H1 (cell line): ENCODE results near the gene BUD23. TPM values are rescaled to one million over a fixed set of nuclear protein-coding genes. Genes with fewer than 3 reads are reported as not detected.

Experiments used
- CTCF ChIA-PET: fragments of 300-600 bp; sonication (Branson Sonifier 250); formaldehyde crosslinking; loops from one replicate; lab custom pipeline; 2021; ENCODE audit not compliant: partially characterized antibody; lab: Charles Lee
- POLR2A ChIA-PET: fragments of 300-600 bp; sonication (Branson Sonifier 250); formaldehyde crosslinking; loops from one replicate; lab custom pipeline; 2021; ENCODE audit warnings: inconsistent platforms; ENCODE audit not compliant: partially characterized antibody; lab: Charles Lee
- DNase-seq, 2 experiments: peaks; one replicate each; pipeline versions ENCODE4 v3.0.0 to v3.0.0-alpha.2; 2010 to 2022; ENCODE audit warnings: low spot score in 2 of 2, low read depth in 1 of 2, mixed read lengths in 1 of 2
- FAIRE-seq: peaks from 2 replicates; lab custom pipeline; 2011; peaks lifted over from hg19 to GRCh38; lab: Jason Lieb, UNC
- H2AFZ ChIP-seq: 2 replicates; pipeline ENCODE4 v1.8.1; 2012; ENCODE audit warnings: low read length, inconsistent platforms
- H2AK5ac ChIP-seq: 2 replicates; pipeline ENCODE4 v1.6.1; 2013; ENCODE audit warnings: low read depth, low read length
- H2BK120ac ChIP-seq: replicated peaks from 2 replicates; pipeline ENCODE3; 2013; ENCODE audit warnings: low read depth, low read length, inconsistent platforms
- H2BK12ac ChIP-seq: 2 replicates; pipeline ENCODE4 v1.6.1; 2013; ENCODE audit warnings: low read depth, low read length
- H2BK15ac ChIP-seq: 2 replicates; pipeline ENCODE4 v1.6.1; 2013; ENCODE audit warnings: low read length
- H2BK20ac ChIP-seq: 2 replicates; pipeline ENCODE4 v1.6.1; 2013; ENCODE audit warnings: low read length
- H2BK5ac ChIP-seq: 2 replicates; pipeline ENCODE4 v1.6.1; 2013; ENCODE audit warnings: low read depth, low read length
- H3K14ac ChIP-seq: 2 replicates; pipeline ENCODE4 v1.6.1; 2013; ENCODE audit warnings: inconsistent platforms; ENCODE audit not compliant: insufficient read length
- H3K18ac ChIP-seq: 2 replicates; pipeline ENCODE4 v1.6.1; 2013; ENCODE audit warnings: low read length; ENCODE audit errors: extremely low read depth
- H3K23ac ChIP-seq: 2 replicates; pipeline ENCODE4 v1.6.1; 2013; ENCODE audit warnings: inconsistent platforms; ENCODE audit not compliant: insufficient read length
- H3K23me2 ChIP-seq: 2 replicates; pipeline ENCODE4 v1.6.1; 2013; ENCODE audit warnings: low read depth, low read length
- H3K27ac ChIP-seq: 2 replicates; pipeline ENCODE4 v1.6.1; 2011; ENCODE audit warnings: low read depth, low read length, inconsistent platforms
- H3K27me3 ChIP-seq, 4 experiments: replicated peaks in 1 of 4; 1 replicate in 1 of 4; 2 replicates in 3 of 4; pipeline versions ENCODE4 v1.6.1 to v1.8.1; 2011 to 2013; ENCODE audit warnings: low read length in 3 of 4, mild to moderate bottlenecking in 3 of 4, inconsistent platforms in 2 of 4, mixed read lengths in 2 of 4, moderate library complexity in 1 of 4; ENCODE audit not compliant: control insufficient read depth in 3 of 4, insufficient read depth in 3 of 4; ENCODE audit errors: extremely low read depth in 1 of 4
- H3K36me3 ChIP-seq, 4 experiments: 2 replicates each; pipeline versions ENCODE4 v1.6.1 to v1.8.1; 2011 to 2013; ENCODE audit warnings: mild to moderate bottlenecking in 4 of 4, low read length in 3 of 4, moderate library complexity in 2 of 4, control low read depth in 1 of 4, inconsistent platforms in 1 of 4; ENCODE audit not compliant: insufficient read depth in 4 of 4, control insufficient read depth in 2 of 4
- H3K4ac ChIP-seq: replicated peaks from 2 replicates; pipeline ENCODE3; 2013; ENCODE audit warnings: low read length, low read depth, mixed read lengths, inconsistent platforms; ENCODE audit not compliant: insufficient read length
- H3K4me1 ChIP-seq, 4 experiments: replicated peaks in 1 of 4; 1 replicate in 1 of 4; 2 replicates in 3 of 4; pipeline versions ENCODE4 v1.6.1 to v1.8.1; 2011 to 2013; ENCODE audit warnings: low read length in 3 of 4, inconsistent platforms in 2 of 4, mixed read lengths in 1 of 4; ENCODE audit not compliant: insufficient read depth in 4 of 4, control insufficient read depth in 3 of 4
- H3K4me2 ChIP-seq, 2 experiments: 2 replicates each; pipeline versions ENCODE4 v1.6.1 to v1.8.1; 2011 to 2013; ENCODE audit warnings: low read depth in 2 of 2, low read length in 2 of 2, control low read depth in 1 of 2, inconsistent platforms in 1 of 2, mild to moderate bottlenecking in 1 of 2; ENCODE audit not compliant: insufficient read depth in 1 of 2
- H3K4me3 ChIP-seq, 4 experiments: fragments of 200-600, 300-600 bp in 1 of 4; sonication (generic), shearing (Covaris generic), sonication (Bioruptor Twin) in 1 of 4; 2 replicates each; pipeline versions ENCODE4 v1.5.1 to v1.8.1; 2011 to 2016; ENCODE audit warnings: low read length in 4 of 4, low read depth in 3 of 4, control low read depth in 2 of 4, inconsistent platforms in 2 of 4, mild to moderate bottlenecking in 2 of 4, mixed read lengths in 1 of 4, moderate library complexity in 1 of 4; ENCODE audit not compliant: insufficient read depth in 2 of 4; ENCODE audit errors: extremely low read depth in 1 of 4
- H3K56ac ChIP-seq: replicated peaks from 2 replicates; pipeline ENCODE3; 2013; ENCODE audit warnings: low read depth, mild to moderate bottlenecking, mixed read lengths, low read length, inconsistent platforms; ENCODE audit not compliant: insufficient read length
- H3K79me1 ChIP-seq: 2 replicates; pipeline ENCODE4 v1.6.1; 2013; ENCODE audit warnings: low read depth, low read length, control low read depth
- H3K79me2 ChIP-seq, 2 experiments: 2 replicates each; pipeline versions ENCODE4 v1.6.1 to v1.8.1; 2012 to 2013; ENCODE audit warnings: low read length in 2 of 2, mild to moderate bottlenecking in 2 of 2, inconsistent platforms in 1 of 2; ENCODE audit not compliant: insufficient read depth in 2 of 2, control insufficient read depth in 1 of 2
- H3K9ac ChIP-seq, 4 experiments: replicated peaks in 1 of 4; 1 replicate in 1 of 4; 2 replicates in 3 of 4; pipeline versions ENCODE4 v1.6.1 to v1.8.1; 2011 to 2013; ENCODE audit warnings: low read depth in 3 of 4, low read length in 3 of 4, control low read depth in 2 of 4, mild to moderate bottlenecking in 2 of 4, moderate library complexity in 2 of 4, inconsistent platforms in 1 of 4; ENCODE audit errors: extremely low read depth in 1 of 4
- H3K9me3 ChIP-seq, 2 experiments: 2 replicates each; pipeline versions ENCODE4 v1.6.1 to v1.8.1; 2012 to 2013; ENCODE audit warnings: mild to moderate bottlenecking in 2 of 2, moderate library complexity in 2 of 2, control low read depth in 1 of 2, inconsistent platforms in 1 of 2, low read depth in 1 of 2, low read length in 1 of 2, mixed read lengths in 1 of 2; ENCODE audit not compliant: insufficient read depth in 2 of 2
- H4K20me1 ChIP-seq, 2 experiments: replicated peaks in 1 of 2; 2 replicates each; pipeline versions ENCODE3 to v1.8.1; 2011 to 2013; ENCODE audit warnings: inconsistent platforms in 2 of 2, low read length in 2 of 2, mild to moderate bottlenecking in 1 of 2; ENCODE audit not compliant: insufficient read depth in 2 of 2, control insufficient read depth in 1 of 2
- H4K5ac ChIP-seq: 2 replicates; pipeline ENCODE4 v1.6.1; 2013; ENCODE audit warnings: low read length, low read depth, mixed read lengths, inconsistent platforms; ENCODE audit not compliant: insufficient read length
- H4K8ac ChIP-seq: 2 replicates; pipeline ENCODE4 v1.8.0; 2013; ENCODE audit warnings: mild to moderate bottlenecking, moderate library complexity, low read length, inconsistent platforms; ENCODE audit not compliant: insufficient read depth; ENCODE audit errors: extremely low read depth
- H4K91ac ChIP-seq: replicated peaks from 2 replicates; pipeline ENCODE3; 2013; ENCODE audit warnings: low read length, mixed read lengths, inconsistent platforms; ENCODE audit not compliant: insufficient read length
- ASH2L ChIP-seq: fragments of 200-600, 300-600 bp; sonication (generic); IDR thresholded peaks from one replicate; pipeline ENCODE4 v1.7.1; 2017; ENCODE audit warnings: low read length
- BACH1 ChIP-seq: IDR thresholded peaks from 2 replicates; pipeline ENCODE4 v1.6.1; 2012; ENCODE audit warnings: low read length, improper control_type of control experiment
- EGR1 ChIP-seq: IDR thresholded peaks from 2 replicates; pipeline ENCODE4 v1.6.1; 2011; ENCODE audit warnings: low read depth, low read length, borderline replicate concordance
- EP300 ChIP-seq, 2 experiments: IDR thresholded peaks; 1 replicate in 1 of 2; 2 replicates in 1 of 2; pipeline ENCODE4 v1.6.1; 2011 to 2012; ENCODE audit warnings: low read depth in 2 of 2, low read length in 2 of 2, mild to moderate bottlenecking in 2 of 2, borderline replicate concordance in 1 of 2, inconsistent platforms in 1 of 2, moderate library complexity in 1 of 2
- GABPA ChIP-seq: IDR thresholded peaks from 2 replicates; pipeline ENCODE4 v1.6.1; 2011; ENCODE audit warnings: mild to moderate bottlenecking, low read length, moderate library complexity, borderline replicate concordance; ENCODE audit not compliant: insufficient read depth
- HDAC2 ChIP-seq, 2 experiments: fragments of 300-600 bp in 1 of 2; sonication (generic) in 1 of 2; IDR thresholded peaks; 2 replicates each; pipeline ENCODE4 v1.6.1; 2011 to 2012; ENCODE audit warnings: low read depth in 2 of 2, low read length in 2 of 2, mild to moderate bottlenecking in 2 of 2, moderate library complexity in 2 of 2, borderline replicate concordance in 1 of 2, inconsistent platforms in 1 of 2
- JUND ChIP-seq: IDR thresholded peaks from 2 replicates; pipeline ENCODE4 v1.6.1; 2011; ENCODE audit warnings: mild to moderate bottlenecking, improper control_type of control experiment, low read length
- KDM5A ChIP-seq: fragments of 200-600 bp; IDR thresholded peaks from 2 replicates; pipeline ENCODE4 v1.7.1; 2012; ENCODE audit warnings: mild to moderate bottlenecking, low read length, inconsistent platforms, mixed read lengths
- SAP30 ChIP-seq: fragments of 300-600 bp; sonication (generic); IDR thresholded peaks from 2 replicates; pipeline ENCODE4 v1.7.1; 2012; ENCODE audit warnings: low read length, moderate library complexity, mild to moderate bottlenecking, inconsistent platforms; ENCODE audit not compliant: insufficient read depth, insufficient replicate concordance
- SIN3A ChIP-seq, 2 experiments: IDR thresholded peaks in 1 of 2; conservative IDR thresholded peaks in 1 of 2; 2 replicates each; pipeline ENCODE4 v1.6.1; 2011 to 2012; ENCODE audit warnings: low read length in 2 of 2, improper control_type of control experiment in 1 of 2, low read depth in 1 of 2, mild to moderate bottlenecking in 1 of 2
- TAF7 ChIP-seq: optimal IDR thresholded peaks from 2 replicates; pipeline ENCODE3; 2011; ENCODE audit warnings: low read depth, mild to moderate bottlenecking, inconsistent platforms, low read length, moderate library complexity, borderline replicate concordance
- TBP ChIP-seq: IDR thresholded peaks from 2 replicates; pipeline ENCODE4 v1.6.1; 2011; ENCODE audit warnings: low read depth, low read length, improper control_type of control experiment
- WGBS, 2 experiments: shearing (Covaris generic) in 1 of 2; methylation state at CpG; one replicate each; pipeline versions ENCODE4 v1.1.6 to v1.1.7; 2013 to 2015; ENCODE audit warnings: low lambda C conversion rate in 2 of 2, mixed read lengths in 2 of 2, inconsistent platforms in 1 of 2, low coverage in 1 of 2, missing lambda C conversion rate in 1 of 2; ENCODE audit not compliant: insufficient replicate concordance in 2 of 2, insufficient coverage in 1 of 2, insufficient read length in 1 of 2; ENCODE audit errors: extremely low coverage in 1 of 2, missing lambda C conversion rate in 1 of 2; 5-methylcytosine and 5-hydroxymethylcytosine counted together
- polyA plus RNA-seq, 7 experiments: library from polyadenylated mRNA; depleted of rRNA in 3 of 7; stranded (reverse) in 5 of 7; unstranded in 2 of 7; fragments of >200 nt in 5 of 7; fragments of 200-250 nt in 2 of 7; gene quantifications; 1 replicate in 5 of 7; 2 replicates in 1 of 7; 4 replicates in 1 of 7; pipeline versions ENCODE4 v1.2.1 to v1.2.3, GENCODE V29; 2011 to 2013; ENCODE audit warnings: missing spikeins in 2 of 7, mixed read lengths in 2 of 7
- total RNA-seq: library from RNA; stranded (reverse); fragmentation: NEBNext Ultra II Directional; extraction: Animal tissue kit (Norgen Biotek cat#: 25700); gene quantifications from 2 replicates; pipeline ENCODE4 v1.2.1, GENCODE V29; 2021

Gene BUD23
- total and polyA plus RNA-seq, 2 of the 8 experiments (the other 6 are each of a cell fraction or from before 2014, with no cell fraction given), result 72.3 to 78.4 TPM

GRCh38 chr7:73674468-73675124 is 8.8 kb upstream of the BUD23 start:
- FAIRE-seq (no peak), DNase-seq (no peak)
- Histone ChIP-seq H3K14ac (no peak overlapping the region), H3K23ac (no peak overlapping the region), H2BK20ac (no peak overlapping the region), H4K5ac (no peak overlapping the region), H3K9me3 (no peaks in the 10 kb centered on the region), H3K4me3 (no peak overlapping the region), H3K4ac (no peak overlapping the region), H3K23me2 (no peaks in the 10 kb centered on the region), H4K8ac (no peak overlapping the region), H3K4me2 (no peak overlapping the region), H3K4me1 (peaks cover 0 to 10% (median 6%) of the 10 kb centered on the region in 4 experiments; a peak in 6 of 7 replicates), H4K91ac (no peak overlapping the region), H4K20me1 (peaks cover 0 to 7% of the 10 kb centered on the region in 2 experiments), H2BK5ac (no peak overlapping the region), H2BK15ac (no peak overlapping the region), H3K9ac (no peak overlapping the region), H3K27ac (no peak overlapping the region), H3K36me3 (peaks cover 0 to 6% (median 4%) of the 10 kb centered on the region in 4 experiments; a peak in 4 of 8 replicates), H3K79me1 (no peaks in the 10 kb centered on the region; the same call in 1 of the 2 replicates), H3K27me3 (no peaks in the 10 kb centered on the region; a peak in 3 of 7 replicates), H2AFZ (no peak overlapping the region), H2BK120ac (no peak overlapping the region), H3K79me2 (peaks cover 0 to 5% of the 10 kb centered on the region in 2 experiments; a peak in 1 of 4 replicates), H3K18ac (no peak overlapping the region), H2AK5ac (no peak overlapping the region), H2BK12ac (no peak overlapping the region), H3K56ac (no peak overlapping the region)
- CTCF ChIA-PET, result interaction anchor here (0.7 to 9.1 kb wide), 11 partner anchors 9 to 69 kb away, joined by 3 to 72 read pairs (median 4); no protein-coding TSS in a partner anchor
- WGBS, 2 experiments, result 100% methylated on average over 1 of the region's 1 CpG; no CpG with 5 or more reads in 1 of the 2 experiments
- POLR2A ChIA-PET, result interaction anchor here (0.7 to 1.6 kb wide), 5 partner anchors 23 to 52 kb away, joined by 3 to 4 read pairs (median 3); no protein-coding TSS in a partner anchor
- TF ChIP-seq JUND (no peak), SAP30 (no peak), TBP (no peak), HDAC2 (IDR thresholded peaks at IDR 0.05; ENCODE audit: borderline replicate concordance in 1 of 2, low read depth in 2 of 2, low read length in 2 of 2) (no peak), EP300 (IDR thresholded peaks at IDR 0.05; ENCODE audit: borderline replicate concordance in 1 of 2, low read depth in 2 of 2, low read length in 2 of 2) (no peak), BACH1 (no peak), SIN3A (conservative IDR thresholded peaks at IDR 0.05 in 1 of 2, IDR thresholded peaks at IDR 0.05 in 1 of 2; ENCODE audit: low read depth in 1 of 2, low read length in 2 of 2) (no peak), ASH2L (no peak), TAF7 (no peak), EGR1 (no peak), GABPA (no peak), KDM5A (no peak)
